SU-DHL-6 (cell line): ENCODE measurements around the gene NACAD.

Experiments
- CTCF ChIP-seq: fragments of 200-600 bp; sonication (generic); IDR thresholded peaks from one replicate; pipeline ENCODE4 v1.5.1; 2017; ENCODE audit warnings: antibody characterized with exemption, mild to moderate bottlenecking, low read length, moderate library complexity; ENCODE audit not compliant: insufficient read depth, poor library complexity, severe bottlenecking
- EZH2phosphoT487 ChIP-seq: fragments of 200-600 bp; sonication (generic), shearing (Covaris generic); conservative IDR thresholded peaks from 2 replicates; pipeline ENCODE4 v1.6.1; 2018; ENCODE audit warnings: mild to moderate bottlenecking, antibody characterized with exemption, low read length, moderate library complexity, mixed read lengths

GRCh38 chr7:45032421-45032820, 56.3 kb downstream of the NACAD start:
- TF ChIP-seq CTCF (no peak), EZH2phosphoT487 (no peak)
